ENCODE data around the gene ADARB2.

ADARB2 gene

GRCh38 chr10:1686491-1686749 is 50.9 kb downstream of the ADARB2 start:
- DNase-seq (ENCODE audit: low spot score): no peak
- TF ChIP-seq CTCF (IDR thresholded peaks at IDR 0.05; ENCODE audit: borderline replicate concordance, control extremely low read depth, extremely low read depth, insufficient read depth, missing control alignments): no peak
- in situ Hi-C loops (cut with MboI; ENCODE audit: low sequenced_read_pairs, unreplicated experiment): no loop called here

GRCh38 chr10:1685699-1686490 is 51.4 kb downstream of the ADARB2 start:
- in situ Hi-C loops (cut with MboI; ENCODE audit: low sequenced_read_pairs, unreplicated experiment): no loop called here
- no peak for TF ChIP-seq CTCF (IDR thresholded peaks at IDR 0.05; ENCODE audit: borderline replicate concordance, control extremely low read depth, extremely low read depth, insufficient read depth, missing control alignments)
- DNase-seq (ENCODE audit: low spot score): no peak

GRCh38 chr10:1684991-1685390 is 52.3 kb downstream of the ADARB2 start:
- in situ Hi-C loops (cut with MboI; ENCODE audit: low sequenced_read_pairs, unreplicated experiment): no loop called here
- DNase-seq (ENCODE audit: low spot score): no peak
- no peak for TF ChIP-seq CTCF (IDR thresholded peaks at IDR 0.05; ENCODE audit: borderline replicate concordance, control extremely low read depth, extremely low read depth, insufficient read depth, missing control alignments)

- no peak for TF ChIP-seq CTCF (IDR thresholded peaks at IDR 0.05; ENCODE audit: borderline replicate concordance, control extremely low read depth, extremely low read depth, insufficient read depth, missing control alignments)
- no peak for DNase-seq (ENCODE audit: low spot score)
- in situ Hi-C loops (cut with MboI; ENCODE audit: low sequenced_read_pairs, unreplicated experiment): no loop called here
These were observed 53.7 kb downstream of the ADARB2 start for GRCh38 chr10:1683649-1684048.

- DNase-seq (ENCODE audit: low spot score): no peak
- in situ Hi-C loops (cut with MboI; ENCODE audit: low sequenced_read_pairs, unreplicated experiment): no loop called here
- TF ChIP-seq CTCF (IDR thresholded peaks at IDR 0.05; ENCODE audit: borderline replicate concordance, control extremely low read depth, extremely low read depth, insufficient read depth, missing control alignments): no peak
These were observed 57.3 kb downstream of the ADARB2 start for GRCh38 chr10:1679821-1680650.

- in situ Hi-C loops (cut with MboI; ENCODE audit: low sequenced_read_pairs, unreplicated experiment): no loop called here
- no peak for TF ChIP-seq CTCF (IDR thresholded peaks at IDR 0.05; ENCODE audit: borderline replicate concordance, control extremely low read depth, extremely low read depth, insufficient read depth, missing control alignments)
- DNase-seq (ENCODE audit: low spot score): no peak
These were observed 59.2 kb downstream of the ADARB2 start for GRCh38 chr10:1678084-1678483.

Data from GM13976 (cell line).